Psoas muscle (tissue), 8 donors: ENCODE measurements around the gene ATXN2. TPM values are rescaled to one million over a fixed set of nuclear protein-coding genes. Genes with fewer than 3 reads are reported as not detected.
"Not testable (repeated sequence)": the region's sequence is repeated elsewhere in the genome, so short reads cannot be mapped to it uniquely, and the experiment has no call there.

Experiments
- ATAC-seq, 4 donors: fragments of 200-7000 bp; cut with Tn5 transposase; one replicate each; pipeline ENCODE4 v1.9.1; 2020; ENCODE audit warnings: moderate library complexity in 3 of 4, mild to moderate bottlenecking in 2 of 4
- DNase-seq, 2 donors: peaks; one replicate each; pipeline ENCODE4 v3.0.0-alpha.2; 2020
- H3K27ac ChIP-seq: fragments of 200-600 bp; one replicate; pipeline ENCODE4 v1.8.0; 2022
- H3K27me3 ChIP-seq, 3 donors: fragments of 200-600 bp in 1 of 3; one replicate each; pipeline versions ENCODE4 v1.6.1 to v1.8.0; 2013 to 2022; ENCODE audit warnings: low read length in 2 of 3, mild to moderate bottlenecking in 2 of 3, moderate library complexity in 1 of 3; ENCODE audit not compliant: insufficient read depth in 3 of 3
- H3K36me3 ChIP-seq, 2 donors: fragments of 200-600 bp in 1 of 2; one replicate each; pipeline versions ENCODE4 v1.6.1 to v1.8.0; 2013 to 2022; ENCODE audit warnings: low read depth in 1 of 2, mild to moderate bottlenecking in 1 of 2, moderate library complexity in 1 of 2; ENCODE audit not compliant: insufficient read depth in 1 of 2
- H3K4me1 ChIP-seq: fragments of 200-600 bp; one replicate; pipeline ENCODE4 v1.8.0; 2022
- H3K4me3 ChIP-seq: fragments of 200-600 bp; one replicate; pipeline ENCODE4 v1.8.0; 2022; ENCODE audit warnings: mild to moderate bottlenecking
- H3K9me3 ChIP-seq: fragments of 200-600 bp; one replicate; pipeline ENCODE4 v1.8.0; 2022
- WGBS, 3 donors: extraction: QIAGEN DNeasy Blood & Tissue Kit; methylation state at CpG; one replicate each; pipeline versions ENCODE4 v1.1.6 to v1.1.7; 2013; 5-methylcytosine and 5-hydroxymethylcytosine counted together
- intact Hi-C, 2 donors: fragments of 100-400 bp; cut with DNase I; formaldehyde crosslinking; loops; one replicate each; pipeline versions ENCODE4 v1.11.0 to v1.14.2; 2022
- polyA plus RNA-seq, 3 donors: library from polyadenylated mRNA; stranded (reverse); fragments of 200-250 nt; gene quantifications; one replicate each; pipeline ENCODE4 v1.2.3, GENCODE V29; 2013
- total RNA-seq, 4 donors: library from RNA; stranded (reverse); fragmentation: NEBNext Ultra II Directional in 2 of 4; extraction: Animal tissue kit (Norgen Biotek cat#: 25700) in 2 of 4; gene quantifications; one replicate each; pipeline versions ENCODE4 v1.2.1 to v1.2.4, GENCODE V29; 2021 to 2023
- TF ChIP-seq, protein P1 (sequence below): fragments of 200-600 bp; IDR thresholded peaks from one replicate; pipeline ENCODE4 v1.8.0; 2022; ENCODE audit warnings: antibody characterized with exemption
- donor health status: healthy with polysubstance abuse.
- donor health status: DM: no; HTN: no; CAD: no; lungs with moderate emphysema.
- donor health status: Bipolar disorder and iron deficiency.
- donor health status: healthy.
- donor health status: DM: yes; HTN: yes; CAD: no.
- donor health status: DM: no; HTN: no; CAD: no.
- donor health status: DM: no; HTN: no; CAD: no.
- donor health status: DM: yes; HTN: yes; CAD: no.

ATXN2 gene
- total and polyA plus RNA-seq, 7 donors = 17.2 to 39.2 (median 32.9) TPM

DNA sequence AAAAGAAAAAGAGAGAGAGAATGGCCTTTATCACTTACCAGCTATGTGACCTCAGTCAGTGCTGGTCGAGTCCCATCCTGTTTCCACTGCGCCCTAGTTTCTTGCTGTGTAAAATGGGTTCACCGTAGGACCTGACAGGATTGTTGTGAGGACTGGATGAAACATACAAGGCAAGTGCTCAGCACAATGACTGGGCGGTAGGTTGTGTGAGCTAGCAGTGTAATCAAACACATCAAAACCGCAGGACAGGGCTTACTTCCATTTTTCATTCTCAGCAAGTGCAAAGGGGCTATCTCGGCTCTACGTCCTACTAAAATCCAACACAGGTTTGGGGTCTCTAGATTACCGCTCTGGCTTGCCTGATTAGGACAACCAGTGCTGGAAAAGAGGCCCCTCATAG is 36.4 kb upstream of the ATXN2 start:
- TF ChIP-seq, protein P1, sequence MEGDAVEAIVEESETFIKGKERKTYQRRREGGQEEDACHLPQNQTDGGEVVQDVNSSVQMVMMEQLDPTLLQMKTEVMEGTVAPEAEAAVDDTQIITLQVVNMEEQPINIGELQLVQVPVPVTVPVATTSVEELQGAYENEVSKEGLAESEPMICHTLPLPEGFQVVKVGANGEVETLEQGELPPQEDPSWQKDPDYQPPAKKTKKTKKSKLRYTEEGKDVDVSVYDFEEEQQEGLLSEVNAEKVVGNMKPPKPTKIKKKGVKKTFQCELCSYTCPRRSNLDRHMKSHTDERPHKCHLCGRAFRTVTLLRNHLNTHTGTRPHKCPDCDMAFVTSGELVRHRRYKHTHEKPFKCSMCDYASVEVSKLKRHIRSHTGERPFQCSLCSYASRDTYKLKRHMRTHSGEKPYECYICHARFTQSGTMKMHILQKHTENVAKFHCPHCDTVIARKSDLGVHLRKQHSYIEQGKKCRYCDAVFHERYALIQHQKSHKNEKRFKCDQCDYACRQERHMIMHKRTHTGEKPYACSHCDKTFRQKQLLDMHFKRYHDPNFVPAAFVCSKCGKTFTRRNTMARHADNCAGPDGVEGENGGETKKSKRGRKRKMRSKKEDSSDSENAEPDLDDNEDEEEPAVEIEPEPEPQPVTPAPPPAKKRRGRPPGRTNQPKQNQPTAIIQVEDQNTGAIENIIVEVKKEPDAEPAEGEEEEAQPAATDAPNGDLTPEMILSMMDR = no peak
- 77 to 82% (median 81%) methylated on average over 8 of the region's 8 CpGs for WGBS, 3 donors
- ATAC-seq = no peak

DNA sequence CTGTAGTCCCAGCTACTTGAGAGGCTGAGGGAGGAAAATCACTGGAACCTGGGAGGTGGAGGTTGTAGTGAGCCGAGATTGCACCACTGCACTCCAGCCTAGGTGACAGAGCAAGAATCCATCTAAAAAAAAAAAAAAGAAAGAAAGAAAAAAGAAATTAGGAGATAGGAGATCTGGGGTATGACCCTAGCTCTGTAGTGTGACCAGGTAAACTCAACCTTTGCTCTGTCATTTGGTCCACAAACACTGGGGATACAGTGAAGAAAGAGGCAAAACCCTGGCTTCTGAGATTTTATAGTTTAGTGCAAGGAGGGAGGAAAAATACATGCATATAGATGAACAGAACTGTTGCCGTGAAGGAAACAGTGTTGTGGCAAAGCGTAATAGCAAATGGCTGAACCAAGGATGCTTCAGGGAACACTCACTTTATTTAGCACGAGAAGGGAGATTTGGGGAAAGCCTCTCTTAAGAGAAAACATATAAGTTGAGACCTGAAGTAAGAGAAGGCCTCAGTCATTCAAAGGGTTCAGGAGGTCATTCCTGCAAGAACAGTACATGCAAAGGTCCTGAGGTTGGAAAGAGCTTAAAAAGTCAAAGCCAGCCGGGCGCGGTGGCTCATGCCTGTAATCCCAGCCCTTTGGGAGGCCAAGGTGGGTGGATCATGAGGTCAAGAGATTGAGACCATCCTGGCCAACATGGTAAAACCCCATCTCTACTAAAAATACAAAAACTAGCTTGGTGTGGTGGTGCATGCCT is 29.6 kb upstream of the ATXN2 start:
- ATAC-seq (no peak), DNase-seq (no peak)
- Histone ChIP-seq H3K36me3 (no peaks in the 10 kb centered on the region), H3K27me3 (no peaks in the 10 kb centered on the region), H3K4me1 (no peaks in the 10 kb centered on the region), H3K27ac (no peak overlapping the region), H3K4me3 (no peak overlapping the region), H3K9me3 (no peaks in the 10 kb centered on the region)
- intact Hi-C loops = no loop called here
- 93 to 97% (median 95%) methylated on average over 7 of the region's 7 CpGs for WGBS, 3 donors
- TF ChIP-seq, protein P1 = no peak

More for the DNA sequence above, 36.4 kb upstream of the ATXN2 start:
- H3K4me3 ChIP-seq = no peak overlapping the region
- no peak for DNase-seq
- H3K4me1 ChIP-seq = peaks cover 13% of the 10 kb centered on the region
- no peaks in the 10 kb centered on the region for H3K27me3 ChIP-seq
- peaks cover 0 to 11% of the 10 kb centered on the region in 2 donors for H3K36me3 ChIP-seq
- intact Hi-C loops = no loop called here
- peak overlapping the region; percentile 5 for H3K27ac ChIP-seq
- no peaks in the 10 kb centered on the region for H3K9me3 ChIP-seq

DNA sequence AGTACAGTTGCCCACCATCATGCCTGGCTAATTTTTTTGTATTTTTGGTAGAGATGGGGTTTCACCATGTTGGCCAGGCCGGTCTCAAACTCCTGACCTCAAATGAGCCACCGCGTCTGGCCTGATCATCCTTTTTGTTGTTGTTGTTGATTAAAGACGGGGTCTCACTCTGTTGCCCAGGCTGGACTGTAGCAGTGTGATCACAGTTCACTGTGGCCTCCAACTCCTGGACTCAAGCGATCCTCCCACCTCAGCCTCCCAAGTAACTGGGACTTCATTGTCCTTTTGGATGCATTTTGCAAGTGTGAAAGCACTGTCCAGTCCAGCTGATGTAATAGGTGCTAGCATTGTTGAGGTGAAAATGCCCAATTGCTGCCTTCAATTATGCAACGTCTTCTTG is 27.1 kb upstream of the ATXN2 start:
- Histone ChIP-seq H3K27ac (no peak overlapping the region), H3K36me3 (no peaks in the 10 kb centered on the region), H3K4me1 (no peaks in the 10 kb centered on the region), H3K27me3 (no peaks in the 10 kb centered on the region), H3K9me3 (no peaks in the 10 kb centered on the region), H3K4me3 (no peak overlapping the region)
- TF ChIP-seq, protein P1 = no peak
- WGBS, 3 donors = 95 to 99% (median 96%) methylated on average over 6 of the region's 6 CpGs
- DNase-seq (no peak), ATAC-seq (no peak)
- intact Hi-C loops = no loop called here

DNA sequence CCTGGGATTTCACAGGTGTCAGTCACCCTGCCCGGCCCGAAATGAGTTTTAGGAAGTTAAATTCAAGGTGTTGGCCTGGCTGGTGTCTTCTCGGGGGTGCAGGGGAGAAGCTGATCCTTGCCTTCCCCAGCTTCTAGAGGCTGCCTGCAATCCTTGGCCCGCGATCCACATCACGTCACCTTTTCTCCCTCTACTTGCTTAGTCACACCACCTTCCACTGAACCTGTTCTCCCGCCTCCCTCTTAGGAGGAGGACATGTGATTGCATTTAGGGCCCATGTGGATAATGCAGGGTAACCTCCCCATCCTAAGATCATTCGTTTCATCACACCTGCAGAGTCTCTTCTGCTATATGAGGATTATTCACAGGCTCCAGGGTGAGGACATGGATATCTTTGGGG is 25.4 kb upstream of the ATXN2 start:
- ATAC-seq (no peak), DNase-seq (no peak)
- no peaks in the 10 kb centered on the region for H3K9me3 ChIP-seq
- H3K27ac ChIP-seq = no peak overlapping the region
- 90 to 91% (median 90%) methylated on average over 8 of the region's 8 CpGs for WGBS, 3 donors
- no peaks in the 10 kb centered on the region for H3K36me3 ChIP-seq
- no peaks in the 10 kb centered on the region for H3K27me3 ChIP-seq
- TF ChIP-seq, protein P1 = no peak
- intact Hi-C loops = no loop called here
- no peak overlapping the region for H3K4me3 ChIP-seq
- no peaks in the 10 kb centered on the region for H3K4me1 ChIP-seq

DNA sequence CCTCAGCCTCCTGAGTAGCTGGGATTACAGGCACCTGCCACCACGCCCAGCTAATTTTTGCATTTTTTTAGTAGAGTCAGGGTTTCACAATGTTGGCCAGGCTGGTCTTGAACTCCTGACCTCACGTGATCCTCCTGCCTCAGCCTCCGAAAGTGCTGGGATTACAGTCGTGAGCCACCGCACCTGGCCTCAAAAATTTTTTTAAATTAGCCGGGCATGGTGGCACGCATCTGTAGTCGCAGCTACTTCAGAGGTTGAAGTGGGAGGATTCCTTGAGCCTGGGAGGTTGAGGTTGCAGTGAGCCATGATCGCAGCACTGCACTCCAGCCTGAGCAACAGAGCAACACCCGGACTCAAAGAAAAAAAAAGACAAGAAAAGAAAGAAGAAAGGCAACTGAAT is 18.7 kb upstream of the ATXN2 start:
- H3K9me3 ChIP-seq, intact Hi-C loops, H3K4me3 ChIP-seq, H3K36me3 ChIP-seq, DNase-seq, ATAC-seq, H3K27ac ChIP-seq, H3K27me3 ChIP-seq, H3K4me1 ChIP-seq: not testable (repeated sequence)
- WGBS, 3 donors = 80 to 81% (median 81%) methylated on average over 10 of the region's 10 CpGs
